ENCODE results near the gene FUT6.
A peak's percentile ranks its signal among the peaks of the same experiment; 100 is the strongest.

FUT6 gene

DNA sequence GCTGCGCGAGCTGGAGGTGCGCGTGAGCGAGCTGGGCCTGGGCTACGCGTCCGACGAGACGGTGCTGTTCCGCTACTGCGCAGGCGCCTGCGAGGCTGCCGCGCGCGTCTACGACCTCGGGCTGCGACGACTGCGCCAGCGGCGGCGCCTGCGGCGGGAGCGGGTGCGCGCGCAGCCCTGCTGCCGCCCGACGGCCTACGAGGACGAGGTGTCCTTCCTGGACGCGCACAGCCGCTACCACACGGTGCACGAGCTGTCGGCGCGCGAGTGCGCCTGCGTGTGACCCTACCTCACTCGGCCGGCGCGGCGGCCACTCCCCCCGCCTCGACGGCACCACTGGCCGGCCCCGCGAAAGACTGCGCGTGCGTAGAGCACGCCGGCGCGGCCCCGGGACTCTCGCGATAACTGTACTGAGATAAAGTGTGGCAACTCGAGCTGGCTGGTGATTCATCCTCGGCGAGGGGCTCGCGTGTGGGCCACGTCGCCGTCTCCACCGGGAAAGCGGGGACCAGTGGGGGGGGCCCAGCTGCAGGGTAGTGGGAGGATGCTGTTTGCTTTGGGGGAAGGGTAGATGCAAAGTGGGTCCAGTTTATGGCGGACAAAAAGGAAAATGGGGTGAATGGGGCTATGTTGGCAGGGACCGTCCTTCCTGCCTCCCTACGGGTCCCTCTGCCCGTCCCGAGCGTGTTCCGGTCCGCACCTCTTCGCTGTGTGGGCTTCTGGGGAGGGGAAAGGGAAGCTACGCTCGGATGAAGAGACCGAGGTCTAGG is 11.4 kb downstream of the FUT6 start:
- no peak for DNase-seq

DNA sequence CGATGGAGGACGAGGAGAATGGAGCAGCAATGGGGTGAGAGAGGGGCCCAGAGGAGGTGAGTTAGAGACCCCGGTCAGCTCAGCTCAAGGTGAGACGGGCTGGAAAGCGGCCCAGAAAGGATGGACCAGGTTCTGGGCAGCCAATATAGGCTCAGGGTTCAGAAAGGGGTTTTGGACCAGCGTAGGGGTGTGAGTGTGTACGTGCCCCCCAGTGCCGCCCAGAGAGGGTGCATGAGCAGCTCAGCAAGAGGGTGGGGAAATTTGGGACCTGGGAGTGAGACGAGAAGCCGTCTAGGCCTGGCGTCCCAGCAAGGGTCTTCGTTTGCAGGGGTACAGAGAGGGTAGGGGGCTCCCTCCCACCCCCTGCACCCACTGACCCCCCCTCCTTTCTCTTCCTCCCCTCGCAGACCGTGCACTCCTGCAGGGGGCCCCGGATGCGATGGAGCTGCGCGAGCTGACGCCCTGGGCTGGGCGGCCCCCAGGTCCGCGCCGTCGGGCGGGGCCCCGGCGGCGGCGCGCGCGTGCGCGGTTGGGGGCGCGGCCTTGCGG is 12.1 kb downstream of the FUT6 start:
- DNase-seq = no peak

DNA sequence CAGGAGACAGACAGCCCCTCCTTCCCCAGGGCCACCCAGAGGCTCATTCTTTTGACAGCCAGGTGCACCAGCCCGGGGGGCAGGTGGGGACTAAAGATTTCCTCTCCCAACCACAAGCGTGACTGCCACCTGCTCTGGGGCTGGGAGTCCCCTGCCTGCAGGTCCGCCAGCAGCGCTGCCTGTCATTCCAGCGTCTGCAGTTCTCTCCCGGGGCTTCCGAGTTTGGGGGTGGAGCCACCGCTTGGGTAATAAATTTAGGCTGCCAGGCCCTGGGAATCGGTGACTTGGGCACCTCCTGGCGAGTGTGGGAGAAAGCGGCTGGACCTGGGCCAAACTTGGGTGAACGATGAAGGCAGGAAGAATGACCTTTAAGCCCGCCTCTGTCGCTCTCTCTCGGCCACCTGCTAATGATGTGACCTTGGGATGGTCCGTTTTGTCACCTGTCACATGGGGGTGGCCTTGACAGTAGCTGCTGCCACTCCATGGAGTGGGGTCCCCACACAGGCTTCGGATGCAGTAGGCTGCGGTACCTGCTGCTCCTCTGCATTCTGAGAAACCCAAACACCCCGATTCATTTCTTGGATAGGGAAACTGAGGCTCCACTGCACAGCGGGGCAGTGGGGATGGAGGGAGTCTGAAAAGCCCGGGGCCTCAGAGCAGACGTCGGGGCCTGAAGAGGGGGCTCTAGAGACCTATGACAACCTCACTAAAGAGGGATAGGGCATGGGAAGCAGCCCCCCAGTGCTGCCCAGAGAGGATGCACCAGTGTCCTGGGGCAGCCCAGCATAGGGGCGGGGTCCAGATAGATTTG is 12.8 kb downstream of the FUT6 start:
- peak; percentile 38 for DNase-seq

DNA sequence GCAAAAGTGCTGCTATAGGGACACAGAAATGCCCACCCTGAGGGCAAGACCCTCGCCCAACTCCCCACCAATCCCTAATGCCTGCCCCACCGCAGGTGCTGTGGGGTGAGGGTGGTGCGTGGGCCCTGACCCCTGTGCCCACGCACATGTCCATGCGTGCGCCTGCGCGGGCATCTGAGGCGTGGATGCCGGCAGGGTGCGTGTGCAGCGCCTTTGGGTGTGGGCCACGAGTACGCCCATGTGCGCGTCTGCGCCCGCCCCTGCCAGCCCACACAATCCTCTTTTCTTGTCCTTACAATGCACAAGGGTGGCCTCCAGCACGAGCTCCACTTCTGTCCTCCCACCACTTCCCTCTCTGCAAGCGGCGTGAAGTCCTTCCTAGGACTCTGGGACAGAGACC is 14.3 kb downstream of the FUT6 start:
- DNase-seq = no peak

DNA sequence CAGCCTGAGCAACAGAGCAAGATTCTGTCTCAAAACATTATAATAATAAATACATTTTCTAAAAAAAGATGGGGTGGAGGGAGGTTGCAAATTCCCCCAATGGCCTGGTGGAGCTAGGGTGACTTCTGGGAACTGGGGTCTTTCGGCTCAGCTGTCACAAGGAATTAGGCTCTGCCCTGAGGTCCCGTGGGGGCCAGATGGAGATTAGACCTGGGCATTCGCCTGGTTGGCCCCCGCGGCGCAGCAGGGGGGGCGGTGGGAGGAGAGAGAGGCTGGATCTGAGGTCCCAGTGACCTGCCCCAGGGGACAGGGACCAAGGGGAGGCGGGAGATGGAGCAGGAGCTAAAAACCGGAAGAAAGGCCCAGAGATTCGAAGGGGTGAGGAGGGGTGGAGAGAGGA is 14.8 kb downstream of the FUT6 start:
- DNase-seq = no peak

DNA sequence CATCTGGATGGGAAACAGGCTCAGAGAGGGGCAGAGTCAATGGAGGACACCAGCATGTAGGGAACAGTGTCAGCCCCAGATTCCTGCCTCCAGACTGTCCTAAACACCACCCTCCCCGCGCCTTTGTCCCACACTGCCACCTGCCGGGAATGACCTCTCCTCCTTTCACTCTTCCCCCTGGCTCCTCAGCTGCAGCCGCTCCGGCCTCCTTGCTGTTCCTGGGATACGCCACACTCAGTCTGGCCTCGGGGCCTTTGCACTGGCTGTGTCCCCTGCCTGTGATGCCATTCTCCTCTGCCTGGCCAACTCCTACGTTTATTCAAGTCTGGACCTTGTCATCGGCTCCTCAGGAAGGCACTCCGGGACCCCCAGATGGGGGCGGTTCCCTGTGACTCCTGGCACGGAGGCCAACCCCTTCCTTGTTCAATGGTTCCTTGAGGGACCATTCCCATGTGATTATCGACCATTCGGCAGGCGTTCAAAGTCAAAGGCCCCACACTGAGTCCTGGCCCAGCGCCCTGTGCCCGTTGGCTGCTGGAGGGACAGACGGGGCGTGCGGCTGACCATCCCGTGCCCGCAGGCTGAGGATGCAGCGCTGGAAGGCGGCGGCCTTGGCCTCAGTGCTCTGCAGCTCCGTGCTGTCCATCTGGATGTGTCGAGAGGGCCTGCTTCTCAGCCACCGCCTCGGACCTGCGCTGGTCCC is 15.8 kb downstream of the FUT6 start:
- no peak for DNase-seq

DNA sequence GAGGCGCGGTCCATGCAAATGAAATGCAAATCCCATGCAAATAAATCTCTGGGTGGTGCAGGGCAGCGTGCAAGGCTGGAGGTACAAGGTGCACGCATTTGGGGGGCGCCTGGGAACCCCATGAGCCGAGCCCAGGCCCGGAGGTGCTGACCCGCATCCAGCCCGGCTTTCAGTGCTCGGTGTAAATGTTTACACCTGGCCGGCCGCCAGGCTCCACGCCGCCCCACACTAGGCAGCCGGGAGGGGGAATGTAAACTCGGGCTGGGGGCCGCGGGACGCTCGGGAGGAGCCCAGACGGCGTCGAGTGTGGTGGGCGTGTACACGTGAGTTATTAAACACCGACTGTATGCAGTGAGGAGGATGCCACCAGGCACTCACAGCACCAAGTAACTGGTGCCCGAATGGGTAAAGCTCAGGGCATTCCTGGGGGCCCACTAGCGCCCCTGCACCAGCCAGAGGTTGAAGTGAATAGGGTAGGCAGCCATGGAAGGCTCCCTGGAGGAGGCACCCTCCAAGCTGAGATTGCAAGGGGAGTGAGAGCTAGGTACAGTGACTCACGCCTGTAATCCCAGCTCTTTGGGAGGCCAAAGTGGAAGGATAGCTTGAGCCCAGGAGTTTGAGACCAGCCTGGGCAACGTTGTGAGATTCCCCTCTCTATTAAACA is 17.2 kb downstream of the FUT6 start:
- DNase-seq = no peak

DNA sequence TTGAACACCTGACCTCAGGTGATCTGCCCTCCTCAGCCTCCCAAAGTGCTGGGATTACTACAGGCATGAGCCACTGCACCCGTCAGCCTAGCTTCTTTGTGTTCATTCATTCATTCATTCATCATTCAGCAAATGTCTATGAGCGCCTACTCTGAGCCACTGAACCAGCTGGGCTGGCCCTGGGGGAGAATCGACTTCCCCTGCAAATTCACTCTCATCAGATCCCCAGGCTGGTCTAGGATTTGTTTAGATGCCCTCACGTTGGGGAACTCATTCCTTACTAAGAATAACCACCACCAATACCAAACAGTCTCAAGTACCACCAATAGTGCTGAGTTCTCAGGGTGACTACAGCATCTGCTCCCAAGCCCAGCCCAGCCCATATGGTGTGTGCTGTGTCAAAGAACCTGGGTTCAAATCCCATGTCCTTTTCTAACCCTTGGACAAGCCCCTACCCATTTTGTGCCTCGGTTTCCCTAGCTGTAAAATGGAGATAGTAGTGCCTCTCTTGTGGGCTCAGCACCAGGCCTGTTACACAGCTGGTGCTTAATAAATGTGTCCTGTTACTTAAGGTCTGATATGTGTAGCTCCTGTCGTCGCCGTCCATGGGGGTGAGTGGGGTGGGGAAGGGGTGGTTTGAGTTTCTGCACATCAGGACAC is 17.9 kb downstream of the FUT6 start:
- no peak for DNase-seq

DNA sequence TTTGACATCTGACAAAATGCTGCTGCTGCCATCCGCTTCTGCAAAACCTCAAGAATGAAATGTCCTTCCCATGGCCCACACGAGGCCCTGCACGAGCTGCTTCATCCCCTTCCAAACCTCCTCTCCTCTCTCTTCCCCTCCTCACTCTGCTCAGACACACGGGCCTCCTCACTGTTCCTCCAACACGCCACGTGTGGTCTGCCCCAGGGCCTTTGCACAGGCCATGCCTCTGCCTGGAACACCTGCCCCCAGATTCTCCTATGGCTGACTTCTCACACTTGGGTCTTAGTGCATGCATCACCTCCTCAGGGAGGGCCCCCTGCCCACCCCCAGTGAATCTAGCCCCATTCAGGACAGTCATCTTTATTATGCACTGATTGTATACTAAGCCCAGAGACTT is 18.7 kb downstream of the FUT6 start:
- DNase-seq = no peak

DNA sequence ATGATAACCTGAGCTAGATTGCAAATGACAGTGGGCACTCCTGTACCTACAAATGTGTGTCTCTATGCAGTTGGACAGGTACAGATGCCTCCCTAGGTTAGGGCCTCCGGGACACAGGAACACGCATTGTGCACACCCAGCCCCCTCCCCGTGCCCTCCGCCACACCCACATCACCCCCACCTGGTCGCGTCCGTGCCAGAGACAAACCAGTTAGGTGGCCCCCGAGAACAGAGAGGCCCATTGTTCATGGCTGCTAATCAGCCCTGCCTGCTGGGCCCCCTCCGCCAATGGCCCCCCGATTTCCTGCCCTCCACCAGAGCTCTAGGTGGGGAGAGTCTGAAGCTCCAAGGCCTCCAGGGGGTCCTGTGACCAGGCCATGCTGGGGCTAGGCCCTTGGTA is 20.9 kb downstream of the FUT6 start:
- no peak for DNase-seq

DNA sequence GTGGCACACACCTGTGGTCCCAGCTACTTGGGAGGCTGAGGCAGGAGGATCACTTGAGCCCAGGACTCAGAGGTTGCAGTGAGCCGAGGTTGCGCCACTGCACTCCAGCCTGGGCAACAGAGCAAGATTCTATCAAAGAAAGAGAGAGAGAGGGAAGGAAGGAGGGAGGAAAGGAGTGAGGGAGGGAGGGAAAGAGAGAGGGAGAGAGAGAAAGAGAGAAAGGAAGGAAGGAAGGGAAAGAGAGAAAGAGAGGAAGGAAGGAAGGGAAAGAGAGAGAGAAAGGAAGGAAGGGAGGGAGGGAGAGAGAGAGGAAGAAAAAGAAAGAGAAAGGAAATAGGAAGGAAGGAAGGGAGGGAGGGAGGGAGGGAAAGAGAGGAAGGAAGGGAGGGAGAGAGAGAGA is 22.3 kb downstream of the FUT6 start:
- no peak for DNase-seq

DNA sequence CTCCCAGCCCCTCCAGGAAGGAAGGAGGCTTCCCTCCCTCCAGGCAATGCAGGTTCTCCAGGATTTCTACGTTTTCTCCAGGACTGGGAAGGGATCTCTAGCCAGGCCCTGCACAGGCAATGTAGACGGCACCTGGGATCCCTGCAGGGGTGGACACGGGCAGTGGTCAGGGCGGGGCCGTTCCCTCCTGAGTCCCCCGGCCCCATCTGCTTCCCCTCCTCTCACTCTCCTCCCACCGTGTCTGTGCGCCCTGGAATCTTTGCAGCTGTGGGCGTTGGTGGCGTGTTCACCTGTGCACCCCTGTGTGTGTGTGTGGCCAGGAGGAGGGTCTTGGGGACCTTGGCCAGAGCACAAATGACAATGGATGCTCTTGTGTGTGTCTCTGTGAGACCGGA is 24.7 kb downstream of the FUT6 start:
- no peak for DNase-seq

DNA sequence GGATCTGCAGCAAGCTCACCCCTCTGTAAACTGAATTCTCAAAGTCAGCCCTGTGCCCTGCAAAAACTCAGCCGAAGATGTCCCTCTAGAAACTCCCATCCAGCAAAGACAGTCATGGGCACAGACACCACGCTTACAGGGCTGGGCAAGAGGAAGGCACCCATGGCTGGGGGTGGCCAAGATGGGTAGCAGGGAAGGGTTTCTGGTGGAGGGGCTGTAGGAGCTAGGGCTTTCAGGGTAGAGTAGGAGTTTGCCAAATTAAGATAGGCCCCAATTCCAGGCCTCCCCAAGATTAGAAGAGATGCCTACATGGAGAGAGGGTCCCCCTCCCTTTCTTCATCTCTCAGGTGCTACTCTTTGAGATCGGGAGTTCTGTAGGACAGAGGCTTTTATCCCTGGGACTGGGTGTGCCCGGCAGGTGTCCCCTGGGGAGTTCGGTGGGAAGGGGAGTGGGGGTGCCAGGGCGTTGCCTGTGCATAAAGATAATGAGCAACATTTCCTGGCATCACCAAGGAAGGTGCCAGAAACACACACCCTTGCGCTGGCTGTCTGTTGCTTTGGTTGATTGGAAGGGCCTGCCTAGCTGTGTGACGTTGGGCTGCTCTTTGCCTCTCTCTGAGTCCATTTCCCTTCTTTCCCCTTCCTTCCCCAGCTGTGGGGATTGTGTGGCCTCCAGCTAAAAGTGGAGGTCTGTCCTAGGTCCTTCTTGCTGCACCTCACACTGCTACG is 25.2 kb downstream of the FUT6 start:
- DNase-seq = no peak

DNA sequence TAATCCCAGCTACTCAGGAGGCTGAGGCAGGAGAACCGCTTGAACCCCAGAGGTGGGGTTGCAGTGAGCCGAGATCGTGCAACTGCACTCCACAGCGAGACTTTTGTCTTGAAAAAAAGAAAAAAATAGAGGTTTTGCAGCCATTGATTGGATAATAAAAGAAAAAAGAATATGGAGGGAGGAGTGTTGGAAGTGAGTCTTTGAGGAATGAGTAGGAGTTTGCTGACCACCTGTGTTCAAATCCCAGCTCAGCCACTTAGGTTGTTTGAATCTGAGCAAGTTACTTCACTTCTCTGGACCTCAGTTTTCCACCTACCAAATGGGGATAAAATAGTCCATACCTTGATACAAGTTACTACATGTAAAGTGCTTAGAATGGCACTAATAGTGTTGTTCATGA is 28.4 kb downstream of the FUT6 start:
- no peak for DNase-seq

DNA sequence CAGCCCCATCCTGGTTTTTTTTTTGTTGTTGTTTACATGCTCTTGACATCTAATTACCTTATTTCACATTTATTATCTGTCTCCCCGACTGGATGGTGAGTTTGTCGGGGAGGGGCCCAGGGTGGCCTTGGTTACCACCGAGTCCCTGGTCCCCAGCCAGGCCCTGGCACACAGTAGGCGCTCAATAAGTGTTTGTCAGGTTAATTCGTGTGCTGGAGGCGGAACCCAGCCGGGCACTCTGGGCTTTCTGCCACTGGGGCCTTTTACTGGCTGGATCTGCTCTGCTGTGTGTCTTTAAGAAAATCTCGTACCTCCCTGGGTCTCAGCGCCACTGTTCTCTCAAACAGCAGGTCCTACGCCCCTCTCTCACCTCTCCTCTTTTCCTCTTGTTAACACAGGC is 30.0 kb downstream of the FUT6 start:
- DNase-seq = no peak

DNA sequence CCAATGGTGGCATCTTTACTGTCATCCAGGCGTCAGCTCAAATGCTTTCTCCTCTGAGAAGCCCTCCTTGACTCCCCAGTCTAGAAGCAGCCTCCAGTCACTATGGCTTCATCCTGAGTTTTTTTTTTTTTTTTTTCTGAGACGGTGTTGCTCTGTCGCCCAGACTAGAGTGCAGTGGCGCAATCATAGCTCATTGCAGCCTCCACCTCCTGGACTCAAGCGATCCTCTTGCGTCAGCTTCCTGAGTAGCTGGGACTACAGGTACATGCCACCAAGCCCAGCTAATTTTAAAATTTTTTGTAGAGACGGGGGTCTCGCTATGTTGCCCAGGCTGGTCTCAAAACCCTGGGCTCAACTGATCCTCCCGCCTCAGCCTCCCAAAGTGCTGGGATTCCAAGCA is 30.4 kb downstream of the FUT6 start:
- no peak for DNase-seq

DNA sequence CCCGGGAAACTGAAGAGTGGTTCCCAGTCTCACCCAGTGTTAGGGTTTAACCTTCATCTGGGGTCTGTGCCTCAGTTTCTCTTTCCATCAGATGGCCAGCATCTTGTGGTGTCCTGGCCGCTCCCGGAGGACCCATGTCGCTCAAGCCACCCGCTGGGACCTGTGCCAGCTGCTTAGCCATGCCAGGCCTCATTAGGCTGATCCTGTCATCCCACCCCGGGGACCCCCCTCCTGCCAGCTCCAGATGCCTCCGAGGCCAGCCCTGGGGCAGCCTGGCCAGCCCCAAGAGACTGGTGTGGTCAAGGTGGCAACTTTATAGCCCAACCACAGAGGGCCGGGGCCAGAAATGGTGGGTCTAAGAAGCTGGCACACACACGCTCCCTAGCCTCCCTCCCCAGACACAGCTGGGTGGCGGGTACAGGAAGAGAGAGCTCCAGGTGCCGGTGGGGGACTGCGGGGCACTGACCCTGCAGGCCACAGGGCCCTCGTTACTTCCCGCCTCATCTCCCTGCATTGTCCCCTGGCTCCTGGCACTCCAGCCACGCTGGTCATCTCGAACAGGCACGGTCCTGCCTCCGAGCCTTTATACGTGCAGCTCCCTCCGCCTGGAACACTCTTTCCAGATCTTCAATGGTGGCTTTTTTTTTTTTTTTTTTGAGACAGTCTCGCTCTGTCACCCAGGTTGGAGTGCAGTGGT is 31.2 kb downstream of the FUT6 start:
- DNase-seq = no peak

DNA sequence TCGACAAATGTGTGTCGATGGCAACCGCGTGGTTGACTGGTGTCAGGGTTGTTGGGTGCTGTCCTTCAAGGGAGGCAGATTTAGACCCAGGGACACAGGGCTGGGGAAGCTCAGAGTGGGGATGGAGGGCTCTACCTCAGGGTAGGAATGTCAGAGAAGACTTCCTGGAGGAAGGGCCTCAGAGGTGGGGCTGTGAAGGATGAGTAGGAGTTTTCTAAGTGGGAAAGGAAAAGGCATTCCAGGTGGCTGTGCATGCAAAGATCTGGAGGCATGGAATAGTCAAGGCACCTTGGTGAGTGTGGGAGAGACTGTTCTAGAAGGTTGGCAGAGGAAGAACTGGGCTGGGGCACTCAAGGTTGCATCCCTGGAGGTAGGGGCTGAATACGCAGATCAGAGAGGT is 32.6 kb downstream of the FUT6 start:
- no peak for DNase-seq

DNA sequence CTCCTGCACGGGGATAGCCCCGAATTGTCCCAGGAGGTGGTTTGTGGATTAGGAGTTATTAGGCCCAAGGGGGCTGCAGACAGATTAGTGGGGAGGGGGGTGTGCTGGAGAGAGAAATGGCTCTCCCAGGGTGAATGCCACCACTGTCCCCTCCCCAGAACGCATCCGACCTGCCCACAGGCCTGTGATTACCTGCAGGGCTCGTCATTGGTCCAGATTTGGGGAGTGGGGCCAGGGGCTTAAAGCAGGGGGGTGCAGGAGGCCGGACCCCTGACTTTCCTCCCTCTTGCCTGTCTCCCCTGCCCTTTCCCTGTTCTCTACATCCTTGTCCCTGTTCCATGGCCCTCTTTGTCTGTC is 33.4 kb downstream of the FUT6 start:
- no peak for DNase-seq

DNA sequence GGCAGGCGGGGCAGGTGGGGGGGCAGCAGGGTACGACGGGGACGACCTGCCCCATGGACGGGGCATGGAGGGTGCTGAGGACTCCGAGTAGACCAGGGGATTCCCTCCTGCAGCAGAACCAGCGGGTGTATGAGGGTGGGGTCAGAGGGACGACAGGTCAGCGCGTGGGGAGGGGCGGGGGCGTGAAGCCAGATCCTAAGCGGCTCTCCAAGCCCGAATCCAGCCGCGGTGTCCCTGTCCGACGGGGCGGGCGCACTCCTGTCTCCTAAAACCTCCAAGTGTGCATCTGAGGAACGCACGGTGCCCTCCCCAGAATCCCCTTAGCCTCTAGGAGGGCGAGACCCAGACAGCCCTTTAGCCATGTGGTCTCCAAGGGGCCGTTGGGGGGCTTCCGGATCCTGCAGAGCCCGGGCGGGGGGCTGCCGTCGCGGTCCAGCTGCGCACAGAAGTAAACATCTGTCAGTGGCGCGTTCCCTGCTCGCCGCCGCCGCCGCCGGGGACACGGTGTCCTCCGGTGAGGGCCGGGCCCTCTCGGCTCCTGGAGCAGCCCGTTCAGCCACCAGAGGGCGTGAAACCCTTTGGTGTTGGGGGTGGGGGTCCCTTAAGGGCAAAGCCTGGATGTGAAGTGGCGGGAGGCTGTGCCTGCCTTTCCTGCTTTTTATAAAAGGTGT is 33.9 kb downstream of the FUT6 start:
- DNase-seq = peak; percentile 51
